Kidney epithelial cell (primary cell): ENCODE results near the gene LMF1. TPM values are rescaled to one million over a fixed set of nuclear protein-coding genes. Genes with fewer than 3 reads are reported as not detected.

Source experiments
- DNase-seq: peaks from one replicate; pipeline ENCODE4 v3.0.0-alpha.2; 2010; ENCODE audit warnings: low read depth
- H3K27me3 ChIP-seq: 2 replicates; pipeline ENCODE4 v1.6.0; 2011; ENCODE audit warnings: low read length; ENCODE audit not compliant: control insufficient read depth, insufficient read depth
- H3K36me3 ChIP-seq: 2 replicates; pipeline ENCODE4 v1.5.1; 2011; ENCODE audit warnings: low read length; ENCODE audit not compliant: control insufficient read depth, insufficient read depth
- H3K4me3 ChIP-seq: 2 replicates; pipeline ENCODE4 v1.5.1; 2011; ENCODE audit warnings: low read depth, mild to moderate bottlenecking, control low read depth, low read length
- CTCF ChIP-seq: IDR thresholded peaks from 2 replicates; pipeline ENCODE4 v1.5.1; 2011; ENCODE audit warnings: mild to moderate bottlenecking, moderate library complexity, low read length, control low read depth, inconsistent platforms; ENCODE audit not compliant: insufficient read depth, poor library complexity, severe bottlenecking
- total RNA-seq: library from RNA; depleted of rRNA; stranded (reverse); fragments of >200 nt; gene quantifications from 2 replicates; pipeline ENCODE4 v1.2.3, GENCODE V29; 2015

LMF1 gene
- total RNA-seq, 1 donor from 2014 or later = 26.3 TPM

- Histone ChIP-seq H3K27me3 (peaks cover 19% of the 10 kb centered on the region), H3K36me3 (no peaks in the 10 kb centered on the region), H3K4me3 (peak overlapping the region; percentile 81)
- no peak for DNase-seq
- TF ChIP-seq CTCF = no peak
Observed at GRCh38 chr16:969508-970385, 1.0 kb downstream of the LMF1 start.

GRCh38 chr16:968620-969019 is 2.2 kb downstream of the LMF1 start:
- no peak overlapping the region for H3K4me3 ChIP-seq
- no peak for DNase-seq
- H3K36me3 ChIP-seq = no peaks in the 10 kb centered on the region
- TF ChIP-seq CTCF = no peak
- peaks cover 12% of the 10 kb centered on the region for H3K27me3 ChIP-seq

- Histone ChIP-seq H3K4me3 (no peak overlapping the region), H3K27me3 (peaks cover 11% of the 10 kb centered on the region), H3K36me3 (no peaks in the 10 kb centered on the region)
- no peak for TF ChIP-seq CTCF
- no peak for DNase-seq
Observed at GRCh38 chr16:967546-968295, 3.1 kb downstream of the LMF1 start.

- Histone ChIP-seq H3K36me3 (no peaks in the 10 kb centered on the region), H3K27me3 (peaks cover 5% of the 10 kb centered on the region), H3K4me3 (no peak overlapping the region)
- no peak for DNase-seq
- no peak for TF ChIP-seq CTCF
Observed at GRCh38 chr16:967077-967541, 3.7 kb downstream of the LMF1 start.

GRCh38 chr16:966505-966904 is 4.3 kb downstream of the LMF1 start:
- Histone ChIP-seq H3K4me3 (no peak overlapping the region), H3K27me3 (peaks cover 4% of the 10 kb centered on the region), H3K36me3 (no peaks in the 10 kb centered on the region)
- DNase-seq = no peak
- no peak for TF ChIP-seq CTCF
